Measurements from ENCODE around the gene LTA. TPM values are rescaled to one million over a fixed set of nuclear protein-coding genes. Genes with fewer than 3 reads are reported as not detected.
A peak's percentile ranks its signal among the peaks of the same experiment; 100 is the strongest.

LTA gene
- total and polyA plus RNA-seq, 8 donors = 0.05 to 1.3 (median 0.14) TPM; not detected in 4

GRCh38 chr6:31574106-31575061 lies 2.3 kb downstream of the LTA start:
- no peak for TF ChIP-seq CTCF (IDR thresholded peaks at IDR 0.05)
- intact Hi-C loops (cut with DNase I) = no loop called here
- 64 to 76% methylated on average over 14 of the region's 14 CpGs for WGBS, 2 donors
- FAIRE-seq (no peak), ATAC-seq (no peak), DNase-seq (peak in 1 of 6 donors; percentile 22)
- Histone ChIP-seq H3K9me3 (no peaks in the 10 kb centered on the region), H3K27ac (no peak overlapping the region), H3K27me3 (no peaks in the 10 kb centered on the region), H3K36me3 (no peaks in the 10 kb centered on the region), H3K4me3 (no peak overlapping the region), H3K4me1 (peaks cover 0 to 9% (median 5%) of the 10 kb centered on the region in 3 donors)

GRCh38 chr6:31575335-31575901 lies 3.3 kb downstream of the LTA start, which contains the start of gene TNF:
TNF (plus strand) TSS chr6:31575565; CDS start chr6:31575742, 177 bp downstream.
- Histone ChIP-seq H3K4me1 (peaks cover 0 to 11% (median 5%) of the 10 kb centered on the region in 3 donors), H3K27me3 (no peaks in the 10 kb centered on the region), H3K4me3 (peak within 1 kb of the TSS in 1 of 4 donors; percentile 22), H3K36me3 (no peaks in the 10 kb centered on the region), H3K9me3 (no peaks in the 10 kb centered on the region), H3K27ac (no peak within 1 kb of the TSS)
- FAIRE-seq (no peak), DNase-seq (peak in 2 of 6 donors; percentile 33 to 47), ATAC-seq (peak in 2 of 4 donors; percentile 26 to 60)
- no peak for TF ChIP-seq CTCF (IDR thresholded peaks at IDR 0.05)
- intact Hi-C loops (cut with DNase I) = no loop called here
- WGBS, 2 donors = 62 to 72% methylated on average over 18 to 19 of the region's 19 CpGs

- 71 to 80% methylated on average over 8 of the region's 8 CpGs for WGBS, 2 donors
- FAIRE-seq = no peak
- no peak for DNase-seq
- Histone ChIP-seq H3K36me3 (no peaks in the 10 kb centered on the region), H3K9me3 (no peaks in the 10 kb centered on the region), H3K27me3 (no peaks in the 10 kb centered on the region), H3K4me3 (peak overlapping the region in 1 of 4 donors; percentile 22), H3K4me1 (peaks cover 0 to 14% (median 5%) of the 10 kb centered on the region in 3 donors), H3K27ac (no peak overlapping the region)
- ATAC-seq = no peak
- no peak for TF ChIP-seq CTCF (IDR thresholded peaks at IDR 0.05)
- intact Hi-C loops (cut with DNase I) = no loop called here
These were observed 4.0 kb downstream of the LTA start for GRCh38 chr6:31575952-31576685.

- no peaks in the 10 kb centered on the region for H3K27me3 ChIP-seq
- intact Hi-C loops (cut with DNase I) = no loop called here
- peak in 1 of 6 donors; percentile 47 for DNase-seq
- no peak for FAIRE-seq
- H3K4me3 ChIP-seq = no peak overlapping the region
- WGBS, 2 donors = 85 to 91% methylated on average over 16 to 19 of the region's 19 CpGs
- ATAC-seq = no peak
- no peaks in the 10 kb centered on the region for H3K9me3 ChIP-seq
- H3K27ac ChIP-seq = no peak overlapping the region
- no peak for TF ChIP-seq CTCF (IDR thresholded peaks at IDR 0.05)
- H3K36me3 ChIP-seq = no peaks in the 10 kb centered on the region
- peaks cover 0 to 14% (median 10%) of the 10 kb centered on the region in 3 donors for H3K4me1 ChIP-seq
These were observed 4.9 kb downstream of the LTA start for GRCh38 chr6:31576897-31577578.

Data from pancreas (tissue), 10 donors.